WERI-Rb-1 (cell line): ENCODE measurements around the gene PDF.

Experiments
- DNase-seq: peaks from one replicate; pipeline ENCODE4 v3.0.0-alpha.2; 2020
- H3K27ac ChIP-seq: fragments of 250-450 bp; sonication (Bioruptor Pico); 2 replicates; pipeline ENCODE4 v1.5.1; 2020; ENCODE audit warnings: mild to moderate bottlenecking, moderate library complexity
- H3K27me3 ChIP-seq: fragments of 250-450 bp; sonication (Bioruptor Pico); 2 replicates; pipeline ENCODE4 v1.5.1; 2021; ENCODE audit warnings: mild to moderate bottlenecking, low read depth, moderate library complexity; ENCODE audit not compliant: insufficient read depth, severe bottlenecking
- H3K36me3 ChIP-seq: fragments of 250-450 bp; sonication (Bioruptor Pico); 2 replicates; pipeline ENCODE4 v1.5.1; 2020; ENCODE audit warnings: mild to moderate bottlenecking, moderate library complexity
- H3K4me3 ChIP-seq: 2 replicates; pipeline ENCODE4 v1.5.1; 2011; ENCODE audit warnings: low read depth, mild to moderate bottlenecking, control low read depth, low read length
- H3K9me3 ChIP-seq: fragments of 250-450 bp; sonication (Bioruptor Pico); 2 replicates; pipeline ENCODE4 v1.5.1; 2021; ENCODE audit warnings: mild to moderate bottlenecking, moderate library complexity; ENCODE audit not compliant: severe bottlenecking
- TF ChIP-seq, protein P1 (sequence below): IDR thresholded peaks from 2 replicates; pipeline ENCODE4 v1.5.1; 2011; ENCODE audit warnings: low read depth, mild to moderate bottlenecking, control low read depth, inconsistent platforms, low read length

Gene PDF

DNA sequence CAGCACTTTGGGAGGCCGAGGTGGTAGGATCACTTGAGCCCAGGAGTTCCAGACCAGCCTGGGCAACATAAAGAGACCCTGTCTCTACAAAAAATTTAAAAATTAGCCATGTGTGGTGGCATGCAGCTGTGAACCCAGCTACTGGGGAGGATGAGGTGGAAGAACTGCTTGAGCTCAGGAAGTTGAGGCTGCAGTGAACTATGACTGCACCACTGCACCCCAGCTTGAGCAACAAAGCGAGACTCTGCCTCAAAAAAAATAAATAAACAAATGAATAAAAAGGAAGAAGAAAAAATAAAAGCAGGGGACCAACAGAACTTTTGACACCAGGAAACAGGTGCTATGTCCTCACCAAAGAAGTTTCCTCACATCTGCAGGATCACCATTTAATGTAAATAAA, 41.2 kb upstream of the PDF start:
- no peak overlapping the region for H3K4me3 ChIP-seq
- no peak for DNase-seq
- TF ChIP-seq, protein P1, sequence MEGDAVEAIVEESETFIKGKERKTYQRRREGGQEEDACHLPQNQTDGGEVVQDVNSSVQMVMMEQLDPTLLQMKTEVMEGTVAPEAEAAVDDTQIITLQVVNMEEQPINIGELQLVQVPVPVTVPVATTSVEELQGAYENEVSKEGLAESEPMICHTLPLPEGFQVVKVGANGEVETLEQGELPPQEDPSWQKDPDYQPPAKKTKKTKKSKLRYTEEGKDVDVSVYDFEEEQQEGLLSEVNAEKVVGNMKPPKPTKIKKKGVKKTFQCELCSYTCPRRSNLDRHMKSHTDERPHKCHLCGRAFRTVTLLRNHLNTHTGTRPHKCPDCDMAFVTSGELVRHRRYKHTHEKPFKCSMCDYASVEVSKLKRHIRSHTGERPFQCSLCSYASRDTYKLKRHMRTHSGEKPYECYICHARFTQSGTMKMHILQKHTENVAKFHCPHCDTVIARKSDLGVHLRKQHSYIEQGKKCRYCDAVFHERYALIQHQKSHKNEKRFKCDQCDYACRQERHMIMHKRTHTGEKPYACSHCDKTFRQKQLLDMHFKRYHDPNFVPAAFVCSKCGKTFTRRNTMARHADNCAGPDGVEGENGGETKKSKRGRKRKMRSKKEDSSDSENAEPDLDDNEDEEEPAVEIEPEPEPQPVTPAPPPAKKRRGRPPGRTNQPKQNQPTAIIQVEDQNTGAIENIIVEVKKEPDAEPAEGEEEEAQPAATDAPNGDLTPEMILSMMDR: no peak
- no peak overlapping the region for H3K27ac ChIP-seq
- H3K9me3 ChIP-seq: no peaks in the 10 kb centered on the region
- no peaks in the 10 kb centered on the region for H3K27me3 ChIP-seq
- peaks cover 61% of the 10 kb centered on the region for H3K36me3 ChIP-seq

DNA sequence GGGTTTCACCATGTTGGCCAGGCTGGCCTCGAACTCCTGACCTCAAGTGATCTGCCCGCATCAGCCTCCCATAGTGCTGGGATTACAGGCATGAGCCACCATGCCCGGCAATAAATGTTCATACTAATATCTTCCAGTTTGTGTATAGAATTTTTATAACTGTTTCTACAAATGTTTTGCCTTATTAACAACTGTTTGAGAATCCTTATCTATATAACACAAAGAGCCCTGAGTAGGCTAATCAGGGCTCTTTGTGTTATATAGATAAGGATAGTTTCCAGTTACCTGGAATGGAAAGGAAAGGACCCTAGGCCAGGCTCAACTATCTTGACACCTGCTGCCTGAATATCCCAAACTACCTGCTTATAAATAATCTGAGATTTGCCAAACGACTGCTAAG, 38.5 kb upstream of the PDF start:
- H3K27me3 ChIP-seq: no peaks in the 10 kb centered on the region
- TF ChIP-seq, protein P1: no peak
- no peak for DNase-seq
- H3K27ac ChIP-seq: no peak overlapping the region
- H3K4me3 ChIP-seq: no peak overlapping the region
- peaks cover 80% of the 10 kb centered on the region for H3K36me3 ChIP-seq
- H3K9me3 ChIP-seq: no peaks in the 10 kb centered on the region

DNA sequence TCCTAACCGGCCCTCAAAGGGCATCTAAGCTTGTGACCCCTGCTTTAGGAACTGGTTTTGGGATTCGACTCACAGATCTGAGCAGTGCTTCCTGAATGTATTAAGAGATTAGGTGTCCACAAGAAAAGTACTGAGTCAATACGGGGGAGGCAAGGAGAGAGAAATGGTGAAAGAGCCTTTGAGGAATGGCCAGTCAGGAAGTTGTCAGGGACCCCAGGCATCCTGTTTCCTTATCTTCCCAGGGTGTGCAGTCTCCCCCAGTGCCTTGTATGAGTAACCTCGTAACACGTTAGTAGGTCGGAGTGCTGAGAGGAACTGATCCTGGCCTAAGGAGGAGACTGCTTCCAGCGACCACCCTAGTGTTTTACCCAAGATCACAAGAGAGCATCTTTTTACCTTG, 37.6 kb upstream of the PDF start:
- no peak overlapping the region for H3K4me3 ChIP-seq
- DNase-seq: no peak

DNA sequence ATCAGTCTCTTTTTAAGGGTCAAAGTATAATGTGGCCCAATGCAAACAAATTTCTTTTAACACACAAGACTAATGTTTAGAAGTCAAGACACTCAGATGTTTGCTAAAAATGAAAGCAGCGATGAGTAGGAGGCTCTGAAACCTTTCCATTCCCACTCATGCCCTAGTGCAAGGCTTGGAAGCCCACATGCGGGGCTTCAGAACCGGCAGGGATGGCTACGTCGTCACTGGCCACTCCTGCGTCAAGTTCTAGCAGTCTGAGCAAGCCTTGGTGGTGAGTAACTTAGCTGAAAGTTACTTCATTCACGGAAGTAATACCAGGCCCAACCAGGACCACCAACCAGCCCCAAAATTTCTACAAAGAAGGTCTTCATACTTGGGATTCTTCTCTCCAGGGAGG, 36.0 kb upstream of the PDF start:
- TF ChIP-seq, protein P1: no peak
- H3K9me3 ChIP-seq: no peaks in the 10 kb centered on the region
- no peaks in the 10 kb centered on the region for H3K27me3 ChIP-seq
- H3K27ac ChIP-seq: no peak overlapping the region
- H3K4me3 ChIP-seq: no peak overlapping the region
- peaks cover 73% of the 10 kb centered on the region for H3K36me3 ChIP-seq
- no peak for DNase-seq

More for the DNA sequence above, 37.6 kb upstream of the PDF start:
- Histone ChIP-seq H3K27ac (no peak overlapping the region), H3K27me3 (no peaks in the 10 kb centered on the region), H3K36me3 (peaks cover 79% of the 10 kb centered on the region), H3K9me3 (no peaks in the 10 kb centered on the region)
- TF ChIP-seq, protein P1: no peak

DNA sequence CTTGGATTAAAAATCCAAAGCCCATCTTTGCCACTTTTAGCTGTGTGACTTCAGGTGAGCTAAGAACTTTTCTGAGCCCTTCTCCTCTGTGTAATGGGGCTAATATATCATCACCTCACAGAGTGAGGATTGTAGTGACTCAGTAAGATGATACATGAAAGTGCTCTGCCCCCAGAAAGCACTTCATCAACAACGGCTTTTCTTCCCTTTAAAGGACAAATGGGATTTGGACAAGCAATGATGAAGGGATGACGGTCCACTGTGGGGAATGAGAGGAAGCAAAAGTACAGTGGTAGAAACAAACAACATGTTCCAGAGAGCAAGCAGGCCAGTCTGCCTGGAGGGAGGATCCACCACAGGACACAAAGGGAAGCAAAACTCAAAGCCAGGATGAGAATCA, 35.5 kb upstream of the PDF start:
- no peak for DNase-seq
- TF ChIP-seq, protein P1: no peak
- Histone ChIP-seq H3K9me3 (no peaks in the 10 kb centered on the region), H3K4me3 (no peak overlapping the region), H3K27ac (no peak overlapping the region), H3K36me3 (peaks cover 72% of the 10 kb centered on the region), H3K27me3 (no peaks in the 10 kb centered on the region)

DNA sequence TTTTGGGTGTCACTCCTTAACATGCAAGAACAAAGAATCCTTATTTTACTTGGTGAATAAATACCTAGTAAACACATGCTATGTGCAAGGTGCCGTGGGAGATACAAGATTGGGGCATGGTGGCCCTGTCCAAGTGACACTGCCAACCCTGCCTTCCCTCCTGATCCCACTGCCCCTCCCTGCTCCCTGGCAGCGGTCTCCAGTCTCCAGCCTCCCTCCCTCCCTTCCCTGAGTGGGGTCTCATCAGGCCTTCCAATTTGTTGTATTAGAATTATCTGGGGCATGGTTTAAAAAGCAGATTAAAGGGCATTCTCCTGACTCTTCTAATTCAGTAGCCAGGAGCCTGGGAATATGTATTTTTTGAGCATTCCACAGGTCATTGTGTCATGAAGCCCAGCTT, 33.7 kb upstream of the PDF start:
- H3K27ac ChIP-seq: no peak overlapping the region
- no peak for DNase-seq
- peaks cover 58% of the 10 kb centered on the region for H3K36me3 ChIP-seq
- H3K27me3 ChIP-seq: no peaks in the 10 kb centered on the region
- TF ChIP-seq, protein P1: no peak
- no peaks in the 10 kb centered on the region for H3K9me3 ChIP-seq
- H3K4me3 ChIP-seq: no peak overlapping the region
